Stimulated activated CD4-positive, alpha-beta T cell treated with anti-CD3 and anti-CD28 coated beads, Interleukin-15, amount 100 ng/mL, for 1 hour (primary cell): ENCODE measurements around the gene KCNN3.

Experiments
- DNase-seq, 2 donors: peaks; one replicate each; pipeline ENCODE4 v3.0.0-alpha.2; 2020; ENCODE audit warnings: low read depth in 1 of 2, low spot score in 1 of 2

The KCNN3 gene

GRCh38 chr1:154794608-154795007, 75.5 kb downstream of the KCNN3 start:
- DNase-seq = no peak

- DNase-seq = no peak
Observed at GRCh38 chr1:154793685-154794084, 76.4 kb downstream of the KCNN3 start.

- DNase-seq = no peak
Observed at GRCh38 chr1:154792899-154793298, 77.2 kb downstream of the KCNN3 start.

- peak; percentile 42 to 69 for DNase-seq
Observed at GRCh38 chr1:154791292-154792166, 78.6 kb downstream of the KCNN3 start.

- DNase-seq = no peak
Observed at GRCh38 chr1:154788886-154789285, 81.2 kb downstream of the KCNN3 start.

GRCh38 chr1:154788110-154788870, 81.8 kb downstream of the KCNN3 start:
- no peak for DNase-seq

GRCh38 chr1:154786804-154787570, 83.1 kb downstream of the KCNN3 start:
- DNase-seq = no peak

GRCh38 chr1:154784924-154785531, 85.1 kb downstream of the KCNN3 start:
- peak in 1 of 2 donors; percentile 13 for DNase-seq

- no peak for DNase-seq
Observed at GRCh38 chr1:154784416-154784815, 85.7 kb downstream of the KCNN3 start.

GRCh38 chr1:154783976-154784375, 86.1 kb downstream of the KCNN3 start:
- no peak for DNase-seq

- DNase-seq = no peak
Observed at GRCh38 chr1:154780541-154780940, 89.5 kb downstream of the KCNN3 start.

- DNase-seq = no peak
Observed at GRCh38 chr1:154779551-154780189, 90.4 kb downstream of the KCNN3 start.

GRCh38 chr1:154778944-154779343, 91.1 kb downstream of the KCNN3 start:
- no peak for DNase-seq

- no peak for DNase-seq
Observed at GRCh38 chr1:154778275-154778674, 91.8 kb downstream of the KCNN3 start.

GRCh38 chr1:154777781-154778180, 92.3 kb downstream of the KCNN3 start:
- DNase-seq = no peak

- no peak for DNase-seq
Observed at GRCh38 chr1:154777154-154777553, 92.9 kb downstream of the KCNN3 start.

- no peak for DNase-seq
Observed at GRCh38 chr1:154775621-154776605, 94.2 kb downstream of the KCNN3 start.

- no peak for DNase-seq
Observed at GRCh38 chr1:154774175-154774855, 95.8 kb downstream of the KCNN3 start.

GRCh38 chr1:154773551-154773950, 96.5 kb downstream of the KCNN3 start:
- no peak for DNase-seq
